SK-N-MC (cell line): Measurements from ENCODE around the gene LANCL1.

ENCODE experiments used
- EZH2 ChIP-seq: fragments of 200-600 bp; sonication (generic); IDR thresholded peaks from one replicate; pipeline ENCODE4 v1.6.1; 2017; ENCODE audit warnings: antibody characterized with exemption
- POLR2AphosphoS5 ChIP-seq: IDR thresholded peaks from 2 replicates; pipeline ENCODE4 v1.6.1; 2012; ENCODE audit warnings: mild to moderate bottlenecking, low read depth, low read length, borderline replicate concordance

GRCh38 chr2:210475706-210476105 is 853 bp downstream of the LANCL1 start:
- TF ChIP-seq EZH2 (no peak), POLR2AphosphoS5 (no peak)
